Testis (tissue), 2 donors: ENCODE results near the gene JAGN1.

ENCODE experiments used
- CTCF ChIP-seq, 3 experiments: fragments of 450-650 bp in 2 of 3; fragments of 200-600 bp in 1 of 3; sonication (generic) in 1 of 3; IDR thresholded peaks; one replicate each; pipeline ENCODE4 v1.5.1; 2016 to 2019; ENCODE audit warnings: antibody characterized with exemption in 3 of 3, mild to moderate bottlenecking in 2 of 3, moderate library complexity in 1 of 3
- POLR2A ChIP-seq: fragments of 450-650 bp; IDR thresholded peaks from one replicate; pipeline ENCODE4 v1.6.1; 2017; ENCODE audit warnings: antibody characterized with exemption, mild to moderate bottlenecking, moderate library complexity

GRCh38 chr3:9942164-9942563 is 51.8 kb downstream of the JAGN1 start:
- no peak for TF ChIP-seq CTCF (IDR thresholded peaks at IDR 0.05)
- no peak for TF ChIP-seq POLR2A
